ENCODE data around the gene SLC27A4.

- no peak for TF ChIP-seq GATA2 (IDR thresholded peaks at IDR 0.05; ENCODE audit: low read depth, low read length)
- TF ChIP-seq GATA3 (IDR thresholded peaks at IDR 0.05; ENCODE audit: low read depth, low read length), result no peak
These were observed 2.4 kb upstream of the SLC27A4 start for GRCh38 chr9:128337936-128338335.

Data from SH-SY5Y (cell line).